ENCODE data around the gene CNTNAP2.

Gene CNTNAP2

GRCh38 chr7:147990942-147991341, 1874.3 kb downstream of the CNTNAP2 start:
- no peak for TF ChIP-seq JUND (IDR thresholded peaks at IDR 0.05; ENCODE audit: low read depth)
- in situ Hi-C loops (cut with HindIII; ENCODE audit: low pct_unique_long_range_greater_than_20kb, low sequenced_read_pairs), result no loop called here
- DNase-seq (ENCODE audit: low read depth in 1 of 2, low spot score in 1 of 2), result no peak

- DNase-seq (ENCODE audit: low read depth in 1 of 2, low spot score in 1 of 2), result no peak
- in situ Hi-C loops (cut with HindIII; ENCODE audit: low pct_unique_long_range_greater_than_20kb, low sequenced_read_pairs), result no loop called here
- TF ChIP-seq JUND (IDR thresholded peaks at IDR 0.05; ENCODE audit: low read depth), result no peak
Observed at GRCh38 chr7:147992698-147993097, 1876.1 kb downstream of the CNTNAP2 start.

GRCh38 chr7:147997636-147998035, 1881.0 kb downstream of the CNTNAP2 start:
- no peak for TF ChIP-seq JUND (IDR thresholded peaks at IDR 0.05; ENCODE audit: low read depth)
- peak in 1 of 2 experiments; percentile 27 for DNase-seq (ENCODE audit: low read depth in 1 of 2, low spot score in 1 of 2)
- in situ Hi-C loops (cut with HindIII; ENCODE audit: low pct_unique_long_range_greater_than_20kb, low sequenced_read_pairs), result no loop called here

- DNase-seq (ENCODE audit: low read depth in 1 of 2, low spot score in 1 of 2), result no peak
- in situ Hi-C loops (cut with HindIII; ENCODE audit: low pct_unique_long_range_greater_than_20kb, low sequenced_read_pairs), result no loop called here
- TF ChIP-seq JUND (IDR thresholded peaks at IDR 0.05; ENCODE audit: low read depth), result no peak
Observed at GRCh38 chr7:147999962-148000361, 1883.4 kb downstream of the CNTNAP2 start.

- in situ Hi-C loops (cut with HindIII; ENCODE audit: low pct_unique_long_range_greater_than_20kb, low sequenced_read_pairs), result no loop called here
- DNase-seq (ENCODE audit: low read depth in 1 of 2, low spot score in 1 of 2), result no peak
- no peak for TF ChIP-seq JUND (IDR thresholded peaks at IDR 0.05; ENCODE audit: low read depth)
Observed at GRCh38 chr7:148011753-148012152, 1895.2 kb downstream of the CNTNAP2 start.

- no peak for TF ChIP-seq JUND (IDR thresholded peaks at IDR 0.05; ENCODE audit: low read depth)
- in situ Hi-C loops (cut with HindIII; ENCODE audit: low pct_unique_long_range_greater_than_20kb, low sequenced_read_pairs), result no loop called here
- no peak for DNase-seq (ENCODE audit: low read depth in 1 of 2, low spot score in 1 of 2)
Observed at GRCh38 chr7:148014001-148014400, 1897.4 kb downstream of the CNTNAP2 start.

- in situ Hi-C loops (cut with HindIII; ENCODE audit: low pct_unique_long_range_greater_than_20kb, low sequenced_read_pairs), result no loop called here
Observed at GRCh38 chr7:148014541-148014940, 1897.9 kb downstream of the CNTNAP2 start.

GRCh38 chr7:148017126-148017525, 1900.5 kb downstream of the CNTNAP2 start:
- in situ Hi-C loops (cut with HindIII; ENCODE audit: low pct_unique_long_range_greater_than_20kb, low sequenced_read_pairs), result no loop called here
- no peak for DNase-seq (ENCODE audit: low read depth in 1 of 2, low spot score in 1 of 2)
- no peak for TF ChIP-seq JUND (IDR thresholded peaks at IDR 0.05; ENCODE audit: low read depth)

More at GRCh38 chr7:148014541-148014940, 1897.9 kb downstream of the CNTNAP2 start:
- DNase-seq (ENCODE audit: low read depth in 1 of 2, low spot score in 1 of 2), result no peak
- no peak for TF ChIP-seq JUND (IDR thresholded peaks at IDR 0.05; ENCODE audit: low read depth)

- TF ChIP-seq JUND (IDR thresholded peaks at IDR 0.05; ENCODE audit: low read depth), result no peak
- DNase-seq (ENCODE audit: low read depth in 1 of 2, low spot score in 1 of 2), result no peak
- in situ Hi-C loops (cut with HindIII; ENCODE audit: low pct_unique_long_range_greater_than_20kb, low sequenced_read_pairs), result no loop called here
Observed at GRCh38 chr7:148020679-148021078, 1904.1 kb downstream of the CNTNAP2 start.

GRCh38 chr7:148021507-148022045, 1905.0 kb downstream of the CNTNAP2 start:
- TF ChIP-seq JUND (IDR thresholded peaks at IDR 0.05; ENCODE audit: low read depth), result no peak
- in situ Hi-C loops (cut with HindIII; ENCODE audit: low pct_unique_long_range_greater_than_20kb, low sequenced_read_pairs), result no loop called here
- DNase-seq (ENCODE audit: low read depth in 1 of 2, low spot score in 1 of 2), result peak in 1 of 2 experiments; percentile 5

- in situ Hi-C loops (cut with HindIII; ENCODE audit: low pct_unique_long_range_greater_than_20kb, low sequenced_read_pairs), result no loop called here
- no peak for TF ChIP-seq JUND (IDR thresholded peaks at IDR 0.05; ENCODE audit: low read depth)
Observed at GRCh38 chr7:148022832-148023231, 1906.2 kb downstream of the CNTNAP2 start.

GRCh38 chr7:148026713-148027112, 1910.1 kb downstream of the CNTNAP2 start:
- no peak for DNase-seq (ENCODE audit: low read depth in 1 of 2, low spot score in 1 of 2)
- no peak for TF ChIP-seq JUND (IDR thresholded peaks at IDR 0.05; ENCODE audit: low read depth)
- in situ Hi-C loops (cut with HindIII; ENCODE audit: low pct_unique_long_range_greater_than_20kb, low sequenced_read_pairs), result no loop called here

More at GRCh38 chr7:148022832-148023231, 1906.2 kb downstream of the CNTNAP2 start:
- no peak for DNase-seq (ENCODE audit: low read depth in 1 of 2, low spot score in 1 of 2)

GRCh38 chr7:148028165-148028564, 1911.6 kb downstream of the CNTNAP2 start:
- in situ Hi-C loops (cut with HindIII; ENCODE audit: low pct_unique_long_range_greater_than_20kb, low sequenced_read_pairs), result no loop called here
- no peak for TF ChIP-seq JUND (IDR thresholded peaks at IDR 0.05; ENCODE audit: low read depth)
- no peak for DNase-seq (ENCODE audit: low read depth in 1 of 2, low spot score in 1 of 2)

GRCh38 chr7:148031019-148031418, 1914.4 kb downstream of the CNTNAP2 start:
- DNase-seq (ENCODE audit: low read depth in 1 of 2, low spot score in 1 of 2), result no peak
- in situ Hi-C loops (cut with HindIII; ENCODE audit: low pct_unique_long_range_greater_than_20kb, low sequenced_read_pairs), result no loop called here
- no peak for TF ChIP-seq JUND (IDR thresholded peaks at IDR 0.05; ENCODE audit: low read depth)

Measured in T47D (cell line).